RWPE2 (cell line): ENCODE data around the gene SMC1B.
A peak's percentile ranks its signal among the peaks of the same experiment; 100 is the strongest.
"Not testable (repeated sequence)": the region's sequence is repeated elsewhere in the genome, so short reads cannot be mapped to it uniquely, and the experiment has no call there.

Experiments
- ATAC-seq: fragments of 200-7000 bp; cut with Tn5 transposase; 3 replicates; pipeline ENCODE4 v1.9.1; 2021; ENCODE audit warnings: low read depth
- DNase-seq: peaks from one replicate; pipeline ENCODE4 v3.0.0-alpha.2; 2020; ENCODE audit warnings: low spot score
- H3K27ac ChIP-seq: fragments of 450-650 bp; 2 replicates; pipeline ENCODE4 v1.5.1; 2017; ENCODE audit warnings: mild to moderate bottlenecking; ENCODE audit not compliant: poor library complexity, severe bottlenecking
- H3K27me3 ChIP-seq: fragments of 250-450 bp; sonication (Bioruptor Pico); 2 replicates; pipeline ENCODE4 v1.5.1; 2021; ENCODE audit warnings: mild to moderate bottlenecking, moderate library complexity; ENCODE audit not compliant: insufficient read depth, poor library complexity, severe bottlenecking
- H3K36me3 ChIP-seq: fragments of 250-450 bp; sonication (Bioruptor Pico); 2 replicates; pipeline ENCODE4 v1.5.1; 2020; ENCODE audit warnings: low read depth, mild to moderate bottlenecking, moderate library complexity
- H3K4me1 ChIP-seq: fragments of 250-450 bp; sonication (Bioruptor Pico); 2 replicates; pipeline ENCODE4 v1.5.1; 2021; ENCODE audit warnings: mild to moderate bottlenecking, moderate library complexity; ENCODE audit not compliant: insufficient read depth, poor library complexity, severe bottlenecking
- H3K4me3 ChIP-seq: fragments of 250-450 bp; sonication (Bioruptor Pico); 2 replicates; pipeline ENCODE4 v1.5.1; 2021; ENCODE audit warnings: mild to moderate bottlenecking, moderate library complexity; ENCODE audit not compliant: severe bottlenecking
- H3K9me3 ChIP-seq: fragments of 250-450 bp; sonication (Bioruptor Pico); 2 replicates; pipeline ENCODE4 v1.5.1; 2021; ENCODE audit warnings: mild to moderate bottlenecking, moderate library complexity; ENCODE audit not compliant: severe bottlenecking
- TF ChIP-seq, protein P1 (sequence below): fragments of 450-650 bp; IDR thresholded peaks from one replicate; pipeline ENCODE4 v1.5.1; 2017; ENCODE audit warnings: mild to moderate bottlenecking, moderate library complexity; ENCODE audit not compliant: poor library complexity, severe bottlenecking

Gene SMC1B

DNA sequence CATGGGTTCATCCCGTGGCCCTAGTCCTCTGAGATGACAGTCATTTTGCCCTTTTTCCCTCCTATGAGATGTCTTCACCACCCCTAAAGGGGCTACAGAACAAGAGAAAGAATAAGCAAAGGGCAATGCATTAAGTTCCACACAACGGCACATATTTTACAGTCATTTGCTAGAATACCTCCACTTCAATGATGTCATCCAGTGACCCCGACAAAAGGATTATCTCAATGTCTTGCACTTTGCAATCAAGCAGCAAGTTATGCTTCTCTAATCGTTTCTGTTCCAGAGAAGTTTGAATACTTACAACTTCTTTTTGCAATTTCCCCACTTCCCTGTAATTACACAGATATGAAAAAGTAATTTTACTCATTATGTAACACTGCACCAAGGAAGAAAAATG lies 53.8 kb downstream of the SMC1B start:
- ATAC-seq (no peak), DNase-seq (no peak)
- H3K27me3 ChIP-seq = no peaks in the 10 kb centered on the region
- TF ChIP-seq, protein P1, sequence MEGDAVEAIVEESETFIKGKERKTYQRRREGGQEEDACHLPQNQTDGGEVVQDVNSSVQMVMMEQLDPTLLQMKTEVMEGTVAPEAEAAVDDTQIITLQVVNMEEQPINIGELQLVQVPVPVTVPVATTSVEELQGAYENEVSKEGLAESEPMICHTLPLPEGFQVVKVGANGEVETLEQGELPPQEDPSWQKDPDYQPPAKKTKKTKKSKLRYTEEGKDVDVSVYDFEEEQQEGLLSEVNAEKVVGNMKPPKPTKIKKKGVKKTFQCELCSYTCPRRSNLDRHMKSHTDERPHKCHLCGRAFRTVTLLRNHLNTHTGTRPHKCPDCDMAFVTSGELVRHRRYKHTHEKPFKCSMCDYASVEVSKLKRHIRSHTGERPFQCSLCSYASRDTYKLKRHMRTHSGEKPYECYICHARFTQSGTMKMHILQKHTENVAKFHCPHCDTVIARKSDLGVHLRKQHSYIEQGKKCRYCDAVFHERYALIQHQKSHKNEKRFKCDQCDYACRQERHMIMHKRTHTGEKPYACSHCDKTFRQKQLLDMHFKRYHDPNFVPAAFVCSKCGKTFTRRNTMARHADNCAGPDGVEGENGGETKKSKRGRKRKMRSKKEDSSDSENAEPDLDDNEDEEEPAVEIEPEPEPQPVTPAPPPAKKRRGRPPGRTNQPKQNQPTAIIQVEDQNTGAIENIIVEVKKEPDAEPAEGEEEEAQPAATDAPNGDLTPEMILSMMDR = no peak
- H3K27ac ChIP-seq = no peak overlapping the region
- no peaks in the 10 kb centered on the region for H3K36me3 ChIP-seq
- H3K4me3 ChIP-seq = no peak overlapping the region
- no peaks in the 10 kb centered on the region for H3K9me3 ChIP-seq
- H3K4me1 ChIP-seq = no peaks in the 10 kb centered on the region

DNA sequence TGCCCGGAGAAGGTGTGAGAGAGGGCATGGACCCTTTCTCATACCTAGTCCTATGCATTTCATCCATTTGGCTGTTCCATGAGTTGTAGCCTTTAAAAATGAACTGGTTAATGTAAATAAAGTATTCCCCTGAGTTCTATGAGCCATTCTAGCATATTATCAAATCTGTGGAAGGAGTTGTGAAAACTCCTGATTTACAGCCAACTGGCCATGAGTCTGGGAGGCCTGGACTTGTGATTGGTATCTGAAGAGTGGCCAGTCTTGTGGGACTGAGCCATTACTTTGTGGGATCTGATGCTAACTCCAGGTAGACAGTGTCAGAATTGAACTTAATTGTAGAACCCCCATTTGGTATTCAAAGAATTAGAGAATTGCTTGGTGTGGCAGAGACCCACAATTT lies 55.3 kb downstream of the SMC1B start:
- Histone ChIP-seq H3K4me3 (no peak overlapping the region), H3K27me3 (no peaks in the 10 kb centered on the region), H3K9me3 (no peaks in the 10 kb centered on the region), H3K27ac (no peak overlapping the region), H3K36me3 (no peaks in the 10 kb centered on the region), H3K4me1 (no peaks in the 10 kb centered on the region)
- no peak for ATAC-seq
- TF ChIP-seq, protein P1 = no peak
- no peak for DNase-seq

DNA sequence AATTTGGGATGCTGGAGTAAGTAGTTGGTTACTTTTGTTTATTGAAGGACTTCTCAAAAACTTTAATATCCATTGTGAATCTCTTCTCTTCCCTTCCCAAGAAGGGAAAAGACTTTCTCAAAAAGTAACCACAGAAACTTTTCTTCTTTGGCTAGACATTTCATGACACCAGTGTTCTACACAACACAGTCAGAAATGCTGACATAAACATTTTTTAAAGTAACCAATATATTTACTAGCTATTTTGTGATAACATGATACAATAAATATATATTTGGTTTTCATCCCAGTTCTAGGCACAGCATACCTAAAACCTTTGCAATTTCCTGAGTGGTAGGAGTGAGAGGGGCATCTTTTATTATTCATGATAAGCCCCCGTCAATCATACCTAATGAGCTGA lies 55.9 kb downstream of the SMC1B start:
- Histone ChIP-seq H3K36me3 (no peaks in the 10 kb centered on the region), H3K27me3 (no peaks in the 10 kb centered on the region), H3K9me3 (no peaks in the 10 kb centered on the region), H3K4me3 (no peak overlapping the region), H3K4me1 (peaks cover 3% of the 10 kb centered on the region), H3K27ac (no peak overlapping the region)
- ATAC-seq = no peak
- DNase-seq = no peak
- TF ChIP-seq, protein P1 = no peak

DNA sequence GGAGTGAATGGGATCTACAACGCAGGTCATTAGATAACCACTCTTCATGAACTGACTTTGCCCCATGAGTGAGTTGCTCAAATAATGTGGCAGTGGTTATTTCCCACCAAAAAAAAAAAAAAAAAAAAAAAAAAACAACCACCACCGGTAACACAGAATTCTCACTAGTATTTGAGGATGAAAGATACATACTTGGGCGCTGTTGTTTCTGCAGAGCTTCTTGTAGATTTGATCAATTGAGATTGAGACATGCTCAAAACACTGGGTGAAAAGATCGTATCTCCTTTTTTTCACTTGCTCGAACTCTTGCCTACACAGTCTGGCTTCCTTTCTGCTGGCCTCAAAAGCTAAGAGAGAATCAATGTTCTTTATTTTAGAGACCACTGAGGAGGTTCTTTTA lies 59.6 kb downstream of the SMC1B start:
- Histone ChIP-seq H3K4me3 (no peak overlapping the region), H3K4me1 (peaks cover 6% of the 10 kb centered on the region), H3K36me3 (no peaks in the 10 kb centered on the region), H3K27me3 (no peaks in the 10 kb centered on the region), H3K27ac (no peak overlapping the region), H3K9me3 (no peaks in the 10 kb centered on the region)
- ATAC-seq = no peak
- no peak for DNase-seq
- TF ChIP-seq, protein P1 = no peak

DNA sequence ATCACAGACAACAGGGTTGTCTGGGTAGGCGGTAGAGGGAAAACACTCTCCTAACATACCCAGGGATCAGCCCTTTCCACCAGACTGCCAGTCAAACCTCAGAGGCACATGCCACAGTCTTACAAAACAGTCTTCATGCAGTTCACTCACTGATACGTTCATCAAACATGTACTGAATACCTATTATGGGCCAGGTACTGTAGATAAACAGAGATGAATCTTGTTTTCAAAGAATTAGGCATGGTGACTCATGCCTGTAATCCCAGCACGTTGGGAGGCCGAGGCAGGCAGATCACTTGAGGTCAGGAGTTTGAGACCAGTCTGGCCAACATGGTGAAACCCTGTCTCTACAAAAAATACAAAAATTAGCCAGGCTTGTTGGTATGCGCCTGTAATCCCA lies 60.6 kb downstream of the SMC1B start:
- peak; percentile 91 for ATAC-seq

More for the DNA sequence above, 60.6 kb downstream of the SMC1B start:
- not testable (repeated sequence) for H3K4me3 ChIP-seq, H3K36me3 ChIP-seq, H3K27me3 ChIP-seq, H3K27ac ChIP-seq, DNase-seq, H3K9me3 ChIP-seq, H3K4me1 ChIP-seq
